Fibroblast of villous mesenchyme (primary cell): ENCODE measurements around the gene ARL13B. TPM values are rescaled to one million over a fixed set of nuclear protein-coding genes. Genes with fewer than 3 reads are reported as not detected.

ENCODE experiments used
- DNase-seq: peaks from one replicate; pipeline ENCODE4 v3.0.0-alpha.2; 2010; ENCODE audit warnings: low read depth
- H3K4me3 ChIP-seq: 2 replicates; pipeline ENCODE4 v1.5.1; 2011; ENCODE audit warnings: low read depth, mild to moderate bottlenecking, low read length
- total RNA-seq: library from RNA; depleted of rRNA; stranded (reverse); fragments of >200 nt; gene quantifications from 2 replicates; pipeline ENCODE4 v1.2.3, GENCODE V29; 2012
- TF ChIP-seq, protein P1 (sequence below): IDR thresholded peaks from 2 replicates; pipeline ENCODE4 v1.5.1; 2012; ENCODE audit warnings: low read depth, mild to moderate bottlenecking, low read length; ENCODE audit not compliant: insufficient read depth

Gene ARL13B
- total RNA-seq, 1 donor = 14.7 TPM

DNA sequence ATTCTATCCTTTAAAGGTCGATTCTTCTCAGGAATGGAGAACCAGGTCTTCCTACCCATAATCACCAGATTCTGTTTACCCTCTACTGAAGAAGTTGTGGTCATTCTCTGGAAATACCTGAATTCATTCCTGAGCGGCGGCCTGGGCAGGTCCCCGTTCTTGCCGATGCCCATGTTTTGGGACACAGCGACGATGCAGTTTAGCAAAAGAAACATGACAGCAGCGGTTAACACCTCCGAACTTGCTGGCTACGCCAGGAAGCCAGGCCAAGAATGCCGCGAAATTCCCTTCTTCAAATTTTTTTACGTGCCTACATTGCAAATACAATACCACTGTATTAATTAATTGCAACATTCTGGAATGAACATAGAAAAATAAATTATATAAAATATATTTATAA, 81.3 kb downstream of the ARL13B start:
- no peak for DNase-seq
- TF ChIP-seq, protein P1, sequence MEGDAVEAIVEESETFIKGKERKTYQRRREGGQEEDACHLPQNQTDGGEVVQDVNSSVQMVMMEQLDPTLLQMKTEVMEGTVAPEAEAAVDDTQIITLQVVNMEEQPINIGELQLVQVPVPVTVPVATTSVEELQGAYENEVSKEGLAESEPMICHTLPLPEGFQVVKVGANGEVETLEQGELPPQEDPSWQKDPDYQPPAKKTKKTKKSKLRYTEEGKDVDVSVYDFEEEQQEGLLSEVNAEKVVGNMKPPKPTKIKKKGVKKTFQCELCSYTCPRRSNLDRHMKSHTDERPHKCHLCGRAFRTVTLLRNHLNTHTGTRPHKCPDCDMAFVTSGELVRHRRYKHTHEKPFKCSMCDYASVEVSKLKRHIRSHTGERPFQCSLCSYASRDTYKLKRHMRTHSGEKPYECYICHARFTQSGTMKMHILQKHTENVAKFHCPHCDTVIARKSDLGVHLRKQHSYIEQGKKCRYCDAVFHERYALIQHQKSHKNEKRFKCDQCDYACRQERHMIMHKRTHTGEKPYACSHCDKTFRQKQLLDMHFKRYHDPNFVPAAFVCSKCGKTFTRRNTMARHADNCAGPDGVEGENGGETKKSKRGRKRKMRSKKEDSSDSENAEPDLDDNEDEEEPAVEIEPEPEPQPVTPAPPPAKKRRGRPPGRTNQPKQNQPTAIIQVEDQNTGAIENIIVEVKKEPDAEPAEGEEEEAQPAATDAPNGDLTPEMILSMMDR = no peak

DNA sequence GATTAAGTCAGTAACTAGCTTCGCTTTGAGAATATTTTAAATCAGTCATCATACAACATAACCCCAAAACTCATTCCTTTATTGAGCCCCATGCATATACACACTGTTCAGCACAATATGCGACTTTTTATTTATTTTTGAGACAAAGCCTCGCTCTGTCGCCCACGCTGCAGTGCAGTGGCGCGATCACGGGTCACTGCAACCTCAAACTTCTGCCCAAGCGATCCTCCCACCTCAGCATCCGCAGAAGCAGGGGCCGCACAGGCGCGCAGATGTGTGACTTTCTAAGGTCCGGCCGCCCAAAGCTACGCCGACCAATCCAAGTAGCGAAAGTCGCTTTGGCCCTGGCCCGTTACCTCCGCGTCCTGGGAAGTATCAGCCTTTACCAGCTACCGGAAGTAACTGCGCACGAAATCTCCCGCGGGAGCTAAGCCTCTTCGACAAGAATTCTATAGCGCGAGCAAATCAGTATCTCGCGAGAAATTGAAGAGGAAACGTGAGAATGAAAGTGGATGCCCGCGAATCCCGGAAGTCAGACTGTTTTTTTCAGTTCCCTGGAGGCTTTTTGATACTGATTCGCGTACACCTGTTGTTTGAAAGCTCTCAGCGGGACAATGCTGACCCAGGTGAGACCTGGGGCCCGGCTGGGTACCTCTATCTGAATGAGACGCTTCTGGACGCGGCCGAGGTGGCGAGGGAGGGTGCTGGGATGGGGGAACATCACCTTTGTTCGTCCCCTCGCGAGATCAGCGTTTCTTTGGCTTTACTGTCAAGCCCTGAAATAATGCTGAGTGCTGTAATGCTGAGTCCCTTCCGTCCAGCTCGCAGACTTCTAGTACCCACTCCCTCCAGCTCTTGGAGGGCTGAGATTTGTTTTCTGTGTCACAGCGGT, 82.8 kb downstream of the ARL13B start, which contains the start of the genes DHFR2 and NSUN3:
TSS of gene DHFR2 (minus strand) at position 404 of the 892 bp plus-strand sequence. CDS start 1,405 bp downstream, outside the sequence.
TSS of gene NSUN3 (plus strand) at position 549 of the 892 bp plus-strand sequence. CDS start at position 615, 66 bp downstream.
- peak within 1 kb of the TSS; percentile 89 for H3K4me3 ChIP-seq
- TF ChIP-seq, protein P1 = no peak
- DNase-seq = peak; percentile 99

More for the DNA sequence above, 81.3 kb downstream of the ARL13B start:
- no peak overlapping the region for H3K4me3 ChIP-seq

DNA sequence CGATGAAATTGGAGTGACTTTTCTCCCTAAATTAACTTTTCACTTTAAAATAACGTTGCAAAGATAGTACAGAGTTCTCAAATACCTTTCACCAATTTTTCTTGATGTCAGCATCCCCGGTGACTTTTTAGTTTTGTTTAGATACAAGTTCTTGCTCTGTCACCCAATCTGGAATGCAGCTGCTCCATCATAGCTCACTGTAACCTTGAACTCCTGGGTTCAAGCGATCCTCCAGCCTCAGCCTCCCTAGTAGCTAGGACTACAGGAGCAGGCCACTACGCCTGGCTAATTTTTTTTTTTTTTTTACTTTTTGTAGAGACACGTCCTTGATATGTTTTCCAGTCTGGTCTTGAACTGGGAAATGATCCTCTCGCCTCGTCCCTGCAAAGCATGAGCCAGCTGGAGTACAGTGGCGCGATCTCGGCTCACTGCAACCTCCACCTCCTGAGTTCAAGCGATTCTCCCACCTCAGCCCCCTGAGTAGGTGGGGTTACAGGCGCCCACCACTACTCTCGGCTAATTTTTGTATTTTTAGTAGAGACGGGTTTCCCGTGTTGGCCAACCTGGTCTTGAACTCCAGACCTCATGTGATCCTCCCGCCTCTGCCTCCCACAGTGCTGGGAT, 83.7 kb downstream of the ARL13B start:
- peak overlapping the region; percentile 89 for H3K4me3 ChIP-seq
- DNase-seq = no peak
- TF ChIP-seq, protein P1 = no peak

DNA sequence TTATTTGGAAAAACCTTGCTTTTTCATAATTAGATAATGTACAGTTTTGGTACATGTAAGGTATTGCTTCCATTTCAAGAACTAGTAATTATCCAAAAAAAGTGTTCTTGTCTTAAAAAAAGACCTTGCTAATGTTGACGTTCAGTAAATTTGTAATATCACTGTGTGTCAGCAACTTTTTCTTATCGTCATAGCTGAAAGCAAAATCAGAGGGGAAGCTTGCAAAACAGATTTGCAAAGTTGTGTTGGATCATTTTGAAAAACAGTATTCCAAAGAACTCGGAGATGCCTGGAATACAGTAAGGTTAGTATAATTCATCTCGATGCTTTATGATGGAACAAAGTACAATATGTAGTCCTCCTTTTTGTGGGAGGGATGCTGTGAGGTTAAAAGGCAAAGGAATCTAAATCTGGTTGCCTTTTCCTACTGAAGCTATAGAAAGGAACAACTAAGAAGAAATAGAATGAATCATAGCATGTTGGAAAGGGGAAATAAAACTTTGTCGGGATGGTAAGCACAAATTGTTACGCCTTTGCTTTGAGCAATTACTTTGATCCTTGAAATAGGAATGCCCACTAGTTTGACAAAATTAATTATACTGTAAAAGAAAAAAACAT, 84.4 kb downstream of the ARL13B start:
- DNase-seq = peak; percentile 15
- TF ChIP-seq, protein P1 = no peak
- peak overlapping the region; percentile 89 for H3K4me3 ChIP-seq

DNA sequence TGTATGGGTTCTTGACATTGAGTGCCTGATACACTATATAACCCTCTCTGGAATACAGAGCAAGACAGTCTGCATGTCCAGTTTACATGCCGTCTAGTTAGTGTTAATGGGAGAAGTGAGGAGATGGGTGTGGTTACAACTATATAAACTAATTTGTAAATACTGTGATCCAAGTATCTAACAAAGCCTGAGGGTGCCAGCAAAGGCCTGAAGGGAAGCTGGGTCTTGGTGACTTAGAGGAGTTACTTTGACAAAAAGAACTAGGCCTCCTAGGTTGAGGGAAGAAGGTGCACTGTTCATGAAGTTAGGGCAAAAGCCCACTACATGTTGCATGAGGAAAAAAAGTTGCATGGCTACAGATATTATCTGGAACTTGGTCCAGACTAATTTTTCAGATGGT, 85.2 kb downstream of the ARL13B start:
- no peak for DNase-seq
- no peak overlapping the region for H3K4me3 ChIP-seq
- TF ChIP-seq, protein P1 = no peak

- DNase-seq = no peak
- H3K4me3 ChIP-seq = no peak overlapping the region
- TF ChIP-seq, protein P1 = no peak
These were observed 86.0 kb downstream of the ARL13B start for GRCh38 chr3:94065819-94066480.
